ENCODE measurements around the gene IFT27. TPM values are rescaled to one million over a fixed set of nuclear protein-coding genes. Genes with fewer than 3 reads are reported as not detected.

IFT27 gene
- polyA plus RNA-seq, 1 donor from 2014 or later: 111 TPM

DNA sequence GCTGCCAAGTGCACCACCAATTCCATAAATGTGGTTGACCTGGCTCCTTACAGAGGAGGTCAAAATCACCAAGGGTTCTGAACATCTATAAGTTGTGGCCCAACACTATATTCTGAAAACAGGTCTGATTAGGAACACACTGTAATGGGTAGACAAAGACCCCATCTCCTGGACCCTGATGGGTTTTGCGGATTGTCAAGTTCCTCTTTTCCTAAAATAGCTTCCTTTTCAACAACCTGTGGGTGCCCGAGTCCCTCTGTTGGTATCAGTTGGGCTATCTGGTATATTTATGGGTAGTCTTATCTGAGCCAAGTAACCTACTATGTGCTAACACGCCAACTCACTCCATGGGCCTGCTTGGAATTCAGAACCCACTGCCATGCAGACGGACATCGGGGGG lies 62.5 kb downstream of the IFT27 start:
- no peaks in the 10 kb centered on the region for H3K79me2 ChIP-seq (replicated peaks; ENCODE audit: insufficient read depth, low read length)
- H3K4me3 ChIP-seq (ENCODE audit: low read length): no peak overlapping the region
- TF ChIP-seq MXI1 (conservative IDR thresholded peaks at IDR 0.05; ENCODE audit: poor library complexity, severe bottlenecking): no peak
- TF ChIP-seq EP300 (conservative IDR thresholded peaks at IDR 0.05; ENCODE audit: poor library complexity, severe bottlenecking): no peak
- TF ChIP-seq POLR2AphosphoS5 (IDR thresholded peaks at IDR 0.05): no peak
- TF ChIP-seq, protein P1, sequence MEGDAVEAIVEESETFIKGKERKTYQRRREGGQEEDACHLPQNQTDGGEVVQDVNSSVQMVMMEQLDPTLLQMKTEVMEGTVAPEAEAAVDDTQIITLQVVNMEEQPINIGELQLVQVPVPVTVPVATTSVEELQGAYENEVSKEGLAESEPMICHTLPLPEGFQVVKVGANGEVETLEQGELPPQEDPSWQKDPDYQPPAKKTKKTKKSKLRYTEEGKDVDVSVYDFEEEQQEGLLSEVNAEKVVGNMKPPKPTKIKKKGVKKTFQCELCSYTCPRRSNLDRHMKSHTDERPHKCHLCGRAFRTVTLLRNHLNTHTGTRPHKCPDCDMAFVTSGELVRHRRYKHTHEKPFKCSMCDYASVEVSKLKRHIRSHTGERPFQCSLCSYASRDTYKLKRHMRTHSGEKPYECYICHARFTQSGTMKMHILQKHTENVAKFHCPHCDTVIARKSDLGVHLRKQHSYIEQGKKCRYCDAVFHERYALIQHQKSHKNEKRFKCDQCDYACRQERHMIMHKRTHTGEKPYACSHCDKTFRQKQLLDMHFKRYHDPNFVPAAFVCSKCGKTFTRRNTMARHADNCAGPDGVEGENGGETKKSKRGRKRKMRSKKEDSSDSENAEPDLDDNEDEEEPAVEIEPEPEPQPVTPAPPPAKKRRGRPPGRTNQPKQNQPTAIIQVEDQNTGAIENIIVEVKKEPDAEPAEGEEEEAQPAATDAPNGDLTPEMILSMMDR (IDR thresholded peaks at IDR 0.05; ENCODE audit: poor library complexity, severe bottlenecking): no peak
- TF ChIP-seq EZH2 (IDR thresholded peaks at IDR 0.05; ENCODE audit: borderline replicate concordance, insufficient read depth, low read length, poor library complexity, severe bottlenecking): no peak
- no peak for TF ChIP-seq RAD21 (conservative IDR thresholded peaks at IDR 0.05)
- TF ChIP-seq, protein P2, sequence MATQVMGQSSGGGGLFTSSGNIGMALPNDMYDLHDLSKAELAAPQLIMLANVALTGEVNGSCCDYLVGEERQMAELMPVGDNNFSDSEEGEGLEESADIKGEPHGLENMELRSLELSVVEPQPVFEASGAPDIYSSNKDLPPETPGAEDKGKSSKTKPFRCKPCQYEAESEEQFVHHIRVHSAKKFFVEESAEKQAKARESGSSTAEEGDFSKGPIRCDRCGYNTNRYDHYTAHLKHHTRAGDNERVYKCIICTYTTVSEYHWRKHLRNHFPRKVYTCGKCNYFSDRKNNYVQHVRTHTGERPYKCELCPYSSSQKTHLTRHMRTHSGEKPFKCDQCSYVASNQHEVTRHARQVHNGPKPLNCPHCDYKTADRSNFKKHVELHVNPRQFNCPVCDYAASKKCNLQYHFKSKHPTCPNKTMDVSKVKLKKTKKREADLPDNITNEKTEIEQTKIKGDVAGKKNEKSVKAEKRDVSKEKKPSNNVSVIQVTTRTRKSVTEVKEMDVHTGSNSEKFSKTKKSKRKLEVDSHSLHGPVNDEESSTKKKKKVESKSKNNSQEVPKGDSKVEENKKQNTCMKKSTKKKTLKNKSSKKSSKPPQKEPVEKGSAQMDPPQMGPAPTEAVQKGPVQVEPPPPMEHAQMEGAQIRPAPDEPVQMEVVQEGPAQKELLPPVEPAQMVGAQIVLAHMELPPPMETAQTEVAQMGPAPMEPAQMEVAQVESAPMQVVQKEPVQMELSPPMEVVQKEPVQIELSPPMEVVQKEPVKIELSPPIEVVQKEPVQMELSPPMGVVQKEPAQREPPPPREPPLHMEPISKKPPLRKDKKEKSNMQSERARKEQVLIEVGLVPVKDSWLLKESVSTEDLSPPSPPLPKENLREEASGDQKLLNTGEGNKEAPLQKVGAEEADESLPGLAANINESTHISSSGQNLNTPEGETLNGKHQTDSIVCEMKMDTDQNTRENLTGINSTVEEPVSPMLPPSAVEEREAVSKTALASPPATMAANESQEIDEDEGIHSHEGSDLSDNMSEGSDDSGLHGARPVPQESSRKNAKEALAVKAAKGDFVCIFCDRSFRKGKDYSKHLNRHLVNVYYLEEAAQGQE (IDR thresholded peaks at IDR 0.05; ENCODE audit: borderline replicate concordance): no peak
- TF ChIP-seq TAF1 (IDR thresholded peaks at IDR 0.05; ENCODE audit: low read depth): no peak
- TF ChIP-seq SMC3 (conservative IDR thresholded peaks at IDR 0.05; ENCODE audit: poor library complexity): no peak
- no peaks in the 10 kb centered on the region for H4K20me1 ChIP-seq (ENCODE audit: insufficient read depth)
- no peak overlapping the region for H3K9ac ChIP-seq (ENCODE audit: low read length)
- H3K9me3 ChIP-seq (ENCODE audit: low read length): no peaks in the 10 kb centered on the region
- no peaks in the 10 kb centered on the region for H3F3A ChIP-seq (ENCODE audit: insufficient read depth, low read length, poor library complexity, severe bottlenecking)
- H3K36me3 ChIP-seq (ENCODE audit: insufficient read depth, low read length): no peaks in the 10 kb centered on the region
- H3K27ac ChIP-seq (ENCODE audit: low read length): no peak overlapping the region
- no peaks in the 10 kb centered on the region for H3K9me2 ChIP-seq (ENCODE audit: insufficient read depth, low read length)
- H3K27me3 ChIP-seq (ENCODE audit: insufficient read depth, low read depth, low read length): no peaks in the 10 kb centered on the region
- H2AFZ ChIP-seq (ENCODE audit: low read depth, low read length): no peak overlapping the region
- H3K4me2 ChIP-seq (ENCODE audit: low read length): no peak overlapping the region

Other genes with a start within 250 kb of the IFT27 start
- gene EIF3D, start 247.0 kb downstream of the IFT27 start, polyA plus RNA-seq: 114 and 133 TPM in 2 replicates
- gene CACNG2, start 72.4 kb downstream of the IFT27 start, polyA plus RNA-seq: 1.5 TPM in 2 replicates
- not detected in 2 replicates for gene PVALB, start 40.9 kb upstream of the IFT27 start, polyA plus RNA-seq
- not detected in 2 replicates for gene NCF4, start 84.9 kb upstream of the IFT27 start, polyA plus RNA-seq
- gene CSF2RB, start 137.5 kb upstream of the IFT27 start, polyA plus RNA-seq: not detected in 2 replicates
- gene TST, start 243.3 kb upstream of the IFT27 start, polyA plus RNA-seq: 5.4 and 5.8 TPM in 2 replicates
- gene MPST, start 243.6 kb upstream of the IFT27 start, polyA plus RNA-seq: 54.5 and 56.0 TPM in 2 replicates